ENCODE results near the gene CTNND2.
"Not testable (repeated sequence)": the region's sequence is repeated elsewhere in the genome, so short reads cannot be mapped to it uniquely, and the experiment has no call there.

CTNND2 gene

GRCh38 chr5:11004523-11004922 lies 899.7 kb downstream of the CTNND2 start:
- not testable (repeated sequence) for DNase-seq

GRCh38 chr5:11000515-11001353 lies 903.5 kb downstream of the CTNND2 start:
- DNase-seq, result no peak

DNA sequence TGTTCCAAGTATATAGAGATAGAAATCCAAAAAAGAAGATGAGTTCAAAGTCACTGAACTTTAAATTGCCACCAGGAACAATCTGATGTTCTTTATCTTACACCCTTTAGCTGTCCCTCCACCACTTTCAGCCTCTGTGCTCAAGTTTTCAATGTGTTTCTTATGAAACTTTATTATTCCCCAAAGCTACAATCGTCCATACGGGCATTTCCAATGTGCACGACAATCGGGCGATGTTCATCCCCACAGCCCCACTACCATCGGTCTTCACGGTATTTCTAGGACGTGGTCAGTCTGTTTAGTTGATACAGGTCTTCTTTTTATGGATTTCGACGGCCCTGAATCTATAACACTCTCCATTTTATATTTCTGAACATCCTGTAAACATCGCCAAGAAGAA lies 904.5 kb downstream of the CTNND2 start:
- DNase-seq, result no peak

DNA sequence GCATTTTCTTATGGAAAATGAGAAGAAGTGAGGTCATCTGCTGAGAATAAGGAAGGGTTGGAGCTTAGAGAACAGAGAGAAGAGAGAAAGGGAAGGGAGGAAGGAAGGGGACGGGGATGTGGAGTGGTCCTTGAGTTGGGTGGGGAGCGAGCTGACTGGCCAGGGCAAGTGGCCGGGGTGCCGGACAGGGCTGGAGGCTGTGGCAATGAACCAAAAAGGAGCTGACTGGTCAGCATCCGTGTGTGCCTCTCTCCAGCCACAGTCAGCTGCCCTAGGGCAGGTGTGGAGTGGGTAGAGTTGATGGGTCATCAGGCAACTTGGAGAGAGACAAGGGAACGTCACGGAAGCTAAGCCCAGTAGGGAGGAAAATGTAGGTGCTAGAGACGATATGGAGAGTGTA lies 908.4 kb downstream of the CTNND2 start:
- DNase-seq, result no peak

DNA sequence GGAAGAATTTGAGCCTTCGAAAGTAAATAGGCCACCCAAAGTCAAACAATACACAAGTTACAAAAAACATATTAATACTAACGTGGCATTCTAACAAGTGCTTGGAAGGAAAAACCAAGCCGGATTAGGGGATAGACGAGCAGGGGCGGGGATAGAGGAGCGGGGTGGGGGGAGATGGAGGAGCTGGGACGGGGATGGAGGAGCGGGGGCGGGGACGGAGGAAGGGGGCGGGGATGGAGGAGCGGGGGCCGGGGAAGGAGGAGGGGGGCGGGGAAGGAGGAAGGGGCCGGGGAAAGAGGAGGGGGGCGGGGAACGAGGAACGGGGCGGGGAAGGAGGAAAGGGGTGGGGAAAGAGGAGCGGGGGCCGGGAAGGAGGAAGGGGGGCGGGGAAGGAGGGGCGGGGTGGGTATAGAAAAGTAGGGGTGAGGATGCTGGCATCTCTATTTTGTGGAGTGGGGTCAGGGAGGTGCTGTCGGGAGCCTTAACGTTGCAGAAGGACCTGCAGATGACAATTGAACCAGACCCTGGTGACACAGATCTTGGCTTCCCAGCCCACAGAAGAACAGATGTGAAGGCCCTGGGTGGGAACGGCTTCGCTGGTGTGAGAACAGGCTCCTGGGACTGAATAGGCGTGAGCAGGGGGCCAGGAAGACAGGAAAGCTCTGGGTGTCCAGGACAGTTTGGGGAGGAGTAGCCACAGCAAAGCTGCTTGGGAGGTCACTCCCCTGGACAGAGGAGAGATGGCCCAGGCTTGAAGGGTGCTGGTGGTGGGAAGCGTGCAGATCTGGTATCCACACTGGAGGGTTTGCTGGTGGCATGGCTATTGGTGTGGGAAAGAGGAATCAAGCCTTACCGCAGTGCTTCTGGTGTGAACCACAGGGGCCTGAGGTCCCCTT lies 909.9 kb downstream of the CTNND2 start:
- DNase-seq, result no peak

DNA sequence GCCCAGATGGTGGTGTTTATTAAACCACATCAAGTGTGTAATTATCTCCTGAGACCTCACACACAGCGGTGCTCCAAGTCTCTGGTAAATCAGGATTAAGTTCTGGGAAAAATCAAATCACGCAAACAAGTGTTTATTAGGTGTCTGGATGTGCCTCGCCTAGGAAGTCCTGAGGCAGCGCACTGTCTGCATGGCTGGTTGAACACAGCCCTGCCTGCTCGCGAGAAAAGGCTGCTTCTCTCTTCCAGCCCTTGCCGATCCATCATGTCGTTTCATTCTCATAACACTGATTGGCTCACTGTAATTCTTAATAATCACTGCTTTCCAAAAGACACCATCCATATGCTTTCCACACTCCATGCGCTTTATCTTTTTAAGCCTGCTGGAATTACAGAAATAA lies 913.6 kb downstream of the CTNND2 start:
- no peak for DNase-seq

- no peak for DNase-seq
These were observed 914.5 kb downstream of the CTNND2 start for GRCh38 chr5:10989577-10990263.

DNA sequence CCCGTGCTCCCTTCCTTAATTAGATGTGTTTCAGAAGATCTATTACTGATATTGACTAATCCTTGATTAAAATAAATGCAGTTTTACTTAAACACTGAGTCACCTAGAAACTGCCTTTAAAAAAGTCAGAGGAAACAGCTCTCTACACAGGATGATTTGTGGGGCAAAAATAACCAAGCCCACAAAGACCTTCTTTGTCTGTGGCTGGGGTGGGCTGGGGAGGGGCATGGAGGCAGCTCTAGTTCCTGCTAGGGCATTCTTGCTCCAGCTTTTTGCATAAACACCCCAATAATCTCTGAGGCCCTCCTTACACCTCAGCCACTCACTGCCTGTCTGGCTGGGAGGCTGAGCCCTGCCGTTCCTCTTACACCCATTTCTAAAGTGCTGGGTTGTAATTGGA lies 915.6 kb downstream of the CTNND2 start:
- DNase-seq, result no peak

DNA sequence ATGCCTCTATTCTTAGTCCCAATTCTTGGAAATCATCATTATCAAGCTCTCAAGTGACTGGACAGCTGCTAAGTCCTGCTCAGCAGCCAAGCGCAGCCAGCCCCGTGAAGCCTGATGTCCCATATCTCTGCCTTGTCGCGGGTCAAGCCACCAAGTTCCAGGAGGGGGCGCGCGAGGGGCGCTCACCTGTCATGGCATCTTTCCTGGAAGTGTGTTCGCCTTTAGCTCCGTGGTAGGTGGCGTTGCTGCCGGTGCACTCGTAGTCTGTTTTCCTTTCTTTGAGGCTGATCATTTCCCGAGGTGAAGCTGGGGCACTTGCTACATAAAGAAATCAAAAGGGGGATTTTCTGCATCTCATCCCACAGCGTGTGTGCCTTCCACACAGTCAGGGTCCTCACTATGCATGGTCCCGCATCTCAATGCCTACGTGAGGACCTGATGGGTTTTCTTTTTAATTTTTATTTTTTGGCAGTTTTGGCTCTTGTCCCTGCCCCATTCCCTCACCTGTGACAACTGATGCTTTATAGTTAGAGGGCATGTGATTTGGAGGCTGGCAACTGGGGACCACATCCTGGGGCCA lies 916.2 kb downstream of the CTNND2 start:
- DNase-seq, result peak; percentile 27

GRCh38 chr5:10987276-10987924 lies 916.8 kb downstream of the CTNND2 start:
- no peak for DNase-seq

- DNase-seq, result no peak
These were observed 918.5 kb downstream of the CTNND2 start for GRCh38 chr5:10985721-10986110.

DNA sequence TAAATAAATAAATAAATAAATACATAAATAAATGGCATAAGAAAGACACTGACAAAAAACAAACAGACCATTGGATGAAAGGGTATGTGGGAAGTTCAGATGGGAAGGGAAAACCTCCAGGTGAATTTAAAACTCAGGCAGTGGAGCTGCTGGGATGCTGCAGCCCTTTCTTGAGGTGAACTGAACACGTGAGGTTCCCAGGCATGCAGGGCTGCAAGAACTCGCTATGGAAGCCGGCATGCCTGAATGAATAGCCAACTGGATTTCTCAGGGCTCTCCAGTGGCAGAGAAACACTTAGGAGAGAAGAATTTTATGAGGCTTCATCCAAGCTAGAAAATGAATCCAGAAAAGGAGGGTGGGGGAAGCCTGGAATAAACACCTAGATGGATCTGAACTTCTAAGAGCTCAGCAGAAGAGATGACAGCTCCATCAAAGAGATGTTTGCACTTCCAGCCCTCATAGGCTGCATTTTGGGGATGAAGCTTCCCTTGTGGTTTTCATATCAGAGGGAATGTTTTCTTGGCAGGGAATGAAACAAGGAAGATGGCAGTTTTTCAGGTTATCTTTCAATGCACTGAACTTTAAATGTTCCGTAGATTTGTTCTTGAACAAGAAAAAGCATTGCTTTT lies 919.0 kb downstream of the CTNND2 start:
- no peak for DNase-seq

DNA sequence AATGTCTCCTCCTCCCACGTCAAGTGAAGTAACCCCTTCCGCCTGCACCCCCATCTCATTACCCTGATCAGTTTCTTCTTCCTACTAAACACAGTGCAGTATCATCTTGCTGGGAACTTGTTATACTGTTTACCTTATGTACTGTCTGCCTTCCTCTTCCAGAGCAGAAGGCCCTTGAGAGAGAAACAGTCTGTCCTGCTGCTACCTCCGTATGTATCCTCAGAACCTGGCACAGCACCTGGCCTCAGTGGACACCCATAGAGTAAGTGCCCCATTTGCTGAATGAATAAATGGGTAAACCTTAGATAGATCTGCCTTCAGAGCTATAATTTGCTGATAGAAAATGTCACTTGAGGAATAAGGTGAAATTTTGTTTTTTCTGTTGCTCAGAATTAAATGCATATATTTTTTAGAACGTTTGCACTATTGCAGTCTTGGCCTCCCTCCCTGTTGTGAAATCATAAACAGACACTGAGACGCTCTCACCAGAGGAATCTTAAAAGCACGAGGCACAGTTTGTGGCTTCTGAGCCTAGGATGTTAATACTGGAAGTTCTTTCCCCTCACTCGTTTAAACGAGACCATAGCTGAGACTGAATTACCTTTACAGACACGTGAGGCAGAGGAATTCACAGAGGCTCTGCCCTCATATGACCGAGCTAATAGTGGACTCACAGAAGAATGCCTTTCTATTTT lies 920.1 kb downstream of the CTNND2 start:
- no peak for DNase-seq

DNA sequence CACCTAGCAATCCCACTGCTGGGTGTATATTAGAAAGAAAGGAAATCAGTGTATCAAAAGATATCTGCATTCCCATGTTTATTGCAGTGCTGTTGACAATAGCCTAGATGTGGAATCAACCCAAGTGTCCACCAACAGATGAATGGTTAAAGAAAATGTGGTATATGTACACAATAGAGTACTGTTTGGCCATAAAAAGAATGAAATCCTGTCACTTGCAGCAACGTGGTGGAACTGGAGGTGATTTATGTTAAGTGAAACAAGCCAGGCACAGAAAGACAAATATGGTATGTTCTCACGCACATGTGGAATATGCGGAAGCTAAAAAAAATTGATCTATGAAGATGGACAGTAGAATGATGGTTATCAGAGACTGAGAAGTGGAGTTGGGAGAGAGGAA lies 921.6 kb downstream of the CTNND2 start:
- DNase-seq, result no peak

GRCh38 chr5:10981932-10982331 lies 922.3 kb downstream of the CTNND2 start:
- DNase-seq, result no peak

DNA sequence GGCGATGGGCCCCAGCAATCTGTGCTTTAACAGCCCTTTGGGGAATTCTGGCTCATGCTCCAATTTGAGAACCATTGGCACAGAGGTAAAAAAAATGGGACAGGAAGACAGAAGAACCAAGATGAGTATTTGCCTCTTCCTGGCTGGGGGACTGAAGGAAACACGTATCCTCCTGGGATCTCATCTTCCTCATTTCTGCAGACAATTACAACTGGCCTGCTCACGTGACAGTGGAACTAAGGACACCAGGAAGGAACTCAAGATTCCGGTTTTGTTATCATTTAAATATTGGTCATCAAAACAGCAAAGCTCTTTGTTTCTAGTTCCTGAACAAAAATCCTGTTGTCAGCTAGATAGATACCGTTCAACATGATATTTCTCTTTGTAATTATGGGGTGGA lies 927.2 kb downstream of the CTNND2 start:
- DNase-seq, result no peak

GRCh38 chr5:10975945-10976344 lies 928.3 kb downstream of the CTNND2 start:
- DNase-seq, result no peak

DNA sequence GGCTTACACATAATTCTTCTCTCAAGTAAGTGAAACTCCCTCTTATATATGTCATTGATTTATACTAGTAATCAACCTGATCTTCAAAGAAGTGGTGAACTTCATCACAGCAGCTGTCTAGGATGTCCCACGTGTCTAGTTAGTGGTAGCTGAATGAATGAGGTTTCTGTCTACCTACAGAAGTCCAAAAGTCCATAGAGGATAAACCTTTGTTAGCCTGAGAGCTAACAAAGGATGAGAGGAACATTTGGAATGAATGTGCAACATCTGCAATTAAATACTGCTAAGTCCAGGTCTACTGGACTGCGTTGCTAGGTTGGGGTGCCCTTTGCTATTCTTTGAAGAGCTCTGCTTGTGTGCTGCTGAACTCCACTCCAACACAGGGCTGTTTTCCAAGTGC lies 929.4 kb downstream of the CTNND2 start:
- DNase-seq, result no peak

DNA sequence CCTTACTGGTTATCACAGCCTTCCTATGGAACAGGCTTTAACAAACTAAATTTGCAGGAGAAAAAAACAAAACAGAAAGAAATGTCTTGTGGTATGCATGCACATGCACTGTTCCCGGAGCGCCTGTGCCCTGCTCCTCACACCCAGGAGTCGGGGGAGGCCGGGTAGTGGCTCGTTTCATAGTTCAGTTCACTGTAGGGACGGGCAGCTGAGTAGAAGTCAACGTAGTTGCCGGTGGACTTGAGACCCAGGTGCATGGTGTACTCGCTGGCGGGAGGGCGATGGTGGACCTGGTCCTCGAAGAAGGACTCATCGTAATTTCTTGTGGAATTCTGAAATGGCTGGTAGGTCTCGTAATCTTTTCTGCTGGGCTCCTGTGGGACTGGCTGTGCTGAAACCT lies 930.9 kb downstream of the CTNND2 start:
- no peak for DNase-seq

DNA sequence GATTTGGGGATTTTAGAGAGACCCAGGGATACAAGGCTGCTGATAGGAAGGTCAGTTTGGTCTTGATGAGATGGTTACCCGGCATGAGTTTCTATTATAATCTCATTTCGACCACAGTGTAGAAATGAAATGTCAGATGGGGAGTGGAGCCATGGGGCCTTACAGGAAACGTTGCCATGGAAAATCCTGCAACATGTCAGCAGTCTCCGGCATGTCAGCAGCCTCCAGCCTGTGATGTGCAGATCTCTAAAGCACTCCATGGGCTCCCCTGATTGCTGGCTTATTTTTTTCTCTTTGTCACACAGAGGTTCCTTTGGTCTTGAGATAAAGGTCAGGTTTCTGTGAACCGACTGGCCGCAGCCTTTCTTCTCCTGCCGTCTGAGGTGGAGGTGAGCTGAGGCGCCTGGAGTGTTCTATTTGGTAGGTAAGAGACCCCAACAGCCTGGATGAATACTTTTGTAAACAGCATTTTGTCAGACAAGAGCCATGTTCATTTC lies 934.5 kb downstream of the CTNND2 start:
- DNase-seq, result no peak

GRCh38 chr5:10964806-10965205 lies 939.4 kb downstream of the CTNND2 start:
- DNase-seq, result no peak

Data from stimulated activated naive CD4-positive, alpha-beta T cell treated with Interleukin-2 at 50 U/mL for 16 hours (primary cell).